ENCODE measurements around the gene LRRC63. TPM values are rescaled to one million over a fixed set of nuclear protein-coding genes. Genes with fewer than 3 reads are reported as not detected.
A peak's percentile ranks its signal among the peaks of the same experiment; 100 is the strongest.

LRRC63 gene
- total RNA-seq, 1 experiment from 2014 or later, result not detected

DNA sequence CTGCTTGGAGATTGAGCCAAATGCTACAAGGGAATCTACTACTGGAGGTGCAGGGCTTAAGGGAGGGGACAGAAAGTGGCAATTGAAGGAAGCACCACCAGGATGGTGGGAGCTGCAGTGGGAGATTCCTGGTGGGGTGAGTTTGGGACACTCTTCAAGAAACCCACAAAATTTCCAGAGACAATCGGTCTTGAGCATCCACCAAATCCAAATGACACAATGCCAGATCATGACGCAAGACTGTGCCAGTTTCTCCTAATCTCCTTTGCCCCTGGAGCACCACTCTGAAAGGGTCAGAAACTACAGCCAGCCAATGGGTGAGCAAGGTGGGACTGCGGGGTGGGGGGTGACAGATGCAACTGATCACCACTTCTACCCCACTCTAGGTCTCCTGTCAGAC, 78.7 kb downstream of the LRRC63 start:
- H3K9me3 ChIP-seq (replicated peaks), result no peaks in the 10 kb centered on the region

DNA sequence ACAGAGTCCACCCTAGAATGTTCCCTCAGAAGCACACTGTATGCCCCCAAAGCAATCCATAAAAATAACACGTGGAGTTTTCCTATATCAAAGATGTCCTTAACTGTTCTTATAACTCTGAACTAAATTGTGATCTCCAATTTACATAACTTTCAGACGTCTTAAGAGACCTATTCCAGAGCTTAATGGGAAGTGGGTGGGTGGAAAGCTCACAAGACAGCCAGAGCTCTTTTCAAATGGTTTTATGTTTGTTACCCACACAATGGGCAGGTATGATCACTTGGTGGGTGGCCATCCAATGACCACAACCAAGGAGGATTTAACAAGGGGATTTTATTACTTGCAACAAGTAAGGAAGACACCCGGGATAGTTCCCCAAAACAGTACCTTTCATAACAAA, 81.7 kb downstream of the LRRC63 start:
- H3K27ac ChIP-seq, result no peak overlapping the region
- DNase-seq (ENCODE audit: low read depth in 1 of 2, low spot score in 2 of 2), result no peak
- no peaks in the 10 kb centered on the region for H3K36me3 ChIP-seq
- H3K4me3 ChIP-seq, result no peak overlapping the region
- no peaks in the 10 kb centered on the region for H3K27me3 ChIP-seq (replicated peaks)
- peaks cover 13% of the 10 kb centered on the region for H3K4me1 ChIP-seq (replicated peaks)
- H3K9me3 ChIP-seq (replicated peaks), result no peaks in the 10 kb centered on the region

More for the DNA sequence above, 78.7 kb downstream of the LRRC63 start:
- no peaks in the 10 kb centered on the region for H3K36me3 ChIP-seq
- DNase-seq (ENCODE audit: low read depth in 1 of 2, low spot score in 2 of 2), result no peak
- no peaks in the 10 kb centered on the region for H3K27me3 ChIP-seq (replicated peaks)
- H3K4me3 ChIP-seq, result no peak overlapping the region
- no peak overlapping the region for H3K27ac ChIP-seq
- H3K4me1 ChIP-seq (replicated peaks), result no peaks in the 10 kb centered on the region

DNA sequence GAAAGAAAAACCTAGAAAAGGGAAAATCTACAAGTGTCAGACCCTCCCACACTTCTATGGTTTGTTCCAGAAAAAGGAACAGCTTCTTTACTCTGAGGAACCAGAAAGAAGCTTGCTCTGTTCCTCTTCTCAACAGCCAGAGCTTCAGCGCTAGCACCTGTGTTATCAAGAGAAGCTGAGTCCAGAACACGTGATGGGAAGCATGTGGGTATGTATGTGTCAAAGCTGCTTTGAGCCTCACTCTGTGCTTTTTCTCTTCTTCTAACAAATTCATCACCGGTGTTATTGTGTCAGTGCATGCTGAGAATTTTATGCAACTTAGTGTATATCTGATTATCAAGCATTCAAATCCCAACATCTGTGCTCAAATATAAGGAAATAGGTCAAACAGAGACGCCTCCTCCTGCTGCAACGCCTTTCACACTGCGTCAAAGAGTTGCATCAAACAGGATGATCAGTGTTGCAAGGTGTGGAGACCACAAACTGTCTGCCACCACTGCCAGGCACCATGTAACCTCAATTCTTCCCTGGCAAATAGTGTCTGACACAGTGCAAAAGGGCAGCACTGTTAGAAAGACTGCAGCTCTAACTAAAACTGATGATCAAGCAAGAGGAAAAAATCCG, 83.9 kb downstream of the LRRC63 start:
- Histone ChIP-seq H3K36me3 (no peaks in the 10 kb centered on the region), H3K27me3 (replicated peaks) (no peaks in the 10 kb centered on the region), H3K27ac (no peak overlapping the region), H3K9me3 (replicated peaks) (no peaks in the 10 kb centered on the region), H3K4me1 (replicated peaks) (peaks cover 13% of the 10 kb centered on the region), H3K4me3 (no peak overlapping the region)
- DNase-seq (ENCODE audit: low read depth in 1 of 2, low spot score in 2 of 2), result no peak

DNA sequence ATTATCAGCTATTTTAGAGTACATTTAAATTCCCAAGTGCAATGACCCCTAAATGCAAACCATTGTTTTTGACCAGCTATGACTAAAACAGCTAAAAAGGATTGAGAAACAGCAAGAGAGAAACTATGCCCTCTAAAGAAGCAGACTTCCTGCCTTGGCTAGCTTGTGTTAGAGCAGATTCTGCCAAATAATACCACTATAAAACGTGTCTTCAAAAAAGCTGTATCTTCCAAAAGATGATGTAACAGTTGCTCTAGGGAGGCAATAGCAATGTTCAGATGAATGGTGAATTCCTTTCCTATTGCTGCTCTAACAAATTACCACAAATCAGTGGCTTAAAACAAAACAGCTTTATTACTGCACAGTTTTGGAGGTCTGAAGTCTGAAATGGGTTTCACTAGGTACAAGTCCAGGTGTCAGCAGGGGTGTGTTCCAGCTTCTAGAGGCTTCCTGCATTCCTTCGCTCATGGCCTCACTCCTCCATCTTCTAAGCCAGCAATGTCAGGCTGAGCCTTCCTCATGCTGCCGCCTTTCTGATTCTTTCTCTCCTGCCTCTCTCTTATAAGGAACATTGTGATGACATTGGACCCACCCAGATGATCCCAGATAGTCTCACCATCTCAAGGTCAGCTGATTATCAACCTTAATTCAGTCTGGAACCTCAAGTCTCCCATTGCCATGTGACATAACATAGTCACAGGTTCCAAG, 84.5 kb downstream of the LRRC63 start:
- DNase-seq (ENCODE audit: low read depth in 1 of 2, low spot score in 2 of 2), result peak in 1 of 2 experiments; percentile 12
- Histone ChIP-seq H3K36me3 (no peaks in the 10 kb centered on the region), H3K4me1 (replicated peaks) (peaks cover 13% of the 10 kb centered on the region), H3K4me3 (no peak overlapping the region), H3K9me3 (replicated peaks) (no peaks in the 10 kb centered on the region), H3K27ac (no peak overlapping the region), H3K27me3 (replicated peaks) (no peaks in the 10 kb centered on the region)

DNA sequence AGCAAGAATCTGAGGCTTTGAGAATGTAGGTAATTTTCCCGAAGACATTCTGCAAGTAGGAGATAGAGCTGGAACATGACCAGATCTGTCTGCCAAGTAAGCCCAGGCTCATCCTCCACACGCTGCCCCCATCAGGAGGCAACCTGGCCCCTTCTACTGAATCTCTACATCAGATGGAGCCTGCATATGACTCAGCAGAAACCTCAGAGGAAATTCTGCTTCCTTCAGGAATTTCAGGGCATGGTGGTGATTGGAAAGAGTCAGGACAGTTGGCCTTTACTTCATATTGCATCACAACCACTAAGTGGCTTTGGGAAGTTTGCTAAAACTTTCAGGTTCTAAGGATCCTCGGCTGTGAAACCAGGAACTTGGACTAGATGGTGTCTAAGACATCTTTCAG, 85.2 kb downstream of the LRRC63 start:
- no peak overlapping the region for H3K27ac ChIP-seq
- H3K27me3 ChIP-seq (replicated peaks), result no peaks in the 10 kb centered on the region
- H3K4me3 ChIP-seq, result no peak overlapping the region
- H3K36me3 ChIP-seq, result no peaks in the 10 kb centered on the region
- H3K4me1 ChIP-seq (replicated peaks), result peaks cover 13% of the 10 kb centered on the region
- H3K9me3 ChIP-seq (replicated peaks), result no peaks in the 10 kb centered on the region
- no peak for DNase-seq (ENCODE audit: low read depth in 1 of 2, low spot score in 2 of 2)

DNA sequence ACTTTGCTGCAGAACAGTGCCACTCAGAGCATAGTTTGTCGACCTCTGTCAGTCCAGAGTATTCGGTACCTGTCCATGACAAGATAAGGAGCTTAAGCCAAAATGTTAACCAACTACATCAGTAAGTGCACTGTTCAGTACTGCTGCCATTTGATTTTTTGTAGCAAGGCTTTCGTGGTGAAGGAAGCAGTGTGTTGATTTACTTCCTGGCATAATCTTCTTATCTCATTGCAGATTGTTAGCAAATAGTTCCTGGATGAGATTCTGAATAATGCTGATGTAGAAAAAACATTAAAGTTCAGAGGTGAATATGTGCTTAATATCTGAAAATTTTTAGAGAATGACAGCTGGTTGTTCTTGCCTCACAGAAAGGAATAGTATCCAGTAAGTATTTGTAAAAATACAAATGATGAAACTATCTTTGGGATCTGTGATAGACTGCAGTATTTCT, 85.7 kb downstream of the LRRC63 start:
- DNase-seq (ENCODE audit: low read depth in 1 of 2, low spot score in 2 of 2), result no peak
- H3K4me3 ChIP-seq, result no peak overlapping the region

DNA sequence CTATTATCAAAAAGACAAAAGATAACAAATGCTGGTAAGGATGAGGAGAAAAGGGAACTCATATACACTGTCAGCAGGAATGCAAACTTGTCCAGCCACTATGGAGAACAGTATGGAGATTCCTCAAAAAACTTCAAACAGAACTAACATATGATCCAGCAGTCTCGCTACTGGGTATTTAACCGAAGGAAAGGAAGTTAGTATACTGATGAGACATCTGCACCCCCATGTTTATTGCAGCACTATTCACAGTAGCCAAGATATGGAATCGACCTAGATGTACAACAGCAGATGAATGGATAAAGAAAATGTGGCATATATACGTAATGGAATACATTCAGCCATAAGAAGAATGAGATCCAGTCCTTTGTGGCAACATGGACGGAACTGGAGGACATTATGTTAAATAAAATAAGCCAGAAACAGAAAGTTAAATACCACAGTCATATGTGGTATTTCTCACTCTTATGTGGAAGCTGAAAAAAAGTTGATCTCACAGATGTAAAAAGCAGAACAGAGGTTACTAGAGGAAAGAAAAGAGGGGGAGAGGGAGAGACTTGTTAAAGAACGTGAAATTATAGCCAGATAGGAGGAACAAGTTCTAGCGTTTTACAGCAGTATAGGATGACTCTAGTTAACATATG, 92.1 kb downstream of the LRRC63 start:
- H3K27ac ChIP-seq, result no peak overlapping the region
- no peaks in the 10 kb centered on the region for H3K4me1 ChIP-seq (replicated peaks)
- H3K9me3 ChIP-seq (replicated peaks), result no peaks in the 10 kb centered on the region
- no peaks in the 10 kb centered on the region for H3K27me3 ChIP-seq (replicated peaks)
- H3K4me3 ChIP-seq, result no peak overlapping the region
- DNase-seq (ENCODE audit: low read depth in 1 of 2, low spot score in 2 of 2), result no peak
- no peaks in the 10 kb centered on the region for H3K36me3 ChIP-seq

More for the DNA sequence above, 85.7 kb downstream of the LRRC63 start:
- Histone ChIP-seq H3K27ac (no peak overlapping the region), H3K27me3 (replicated peaks) (no peaks in the 10 kb centered on the region), H3K36me3 (no peaks in the 10 kb centered on the region), H3K4me1 (replicated peaks) (peaks cover 13% of the 10 kb centered on the region), H3K9me3 (replicated peaks) (no peaks in the 10 kb centered on the region)

DNA sequence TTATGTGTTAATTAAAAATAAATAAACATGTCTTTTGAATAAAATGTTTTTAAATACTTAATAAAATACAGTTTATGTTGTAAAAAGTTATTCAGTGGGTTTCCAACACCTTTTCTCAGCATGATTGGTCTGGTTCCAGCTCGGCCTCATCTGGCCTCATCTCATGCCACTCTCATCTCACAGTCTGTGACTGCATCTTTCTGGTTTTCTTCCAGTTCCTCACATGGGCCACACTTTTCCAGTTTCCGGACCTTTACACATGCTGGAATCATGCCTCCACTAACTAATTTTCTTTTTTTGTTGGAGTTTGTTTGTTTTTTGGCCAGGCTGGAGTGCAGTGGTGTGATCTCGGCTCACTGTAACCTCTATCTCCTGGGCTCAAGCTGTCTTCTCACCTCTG, 92.8 kb downstream of the LRRC63 start:
- no peaks in the 10 kb centered on the region for H3K36me3 ChIP-seq
- H3K27me3 ChIP-seq (replicated peaks), result no peaks in the 10 kb centered on the region
- H3K4me3 ChIP-seq, result no peak overlapping the region
- no peaks in the 10 kb centered on the region for H3K4me1 ChIP-seq (replicated peaks)
- no peaks in the 10 kb centered on the region for H3K9me3 ChIP-seq (replicated peaks)
- H3K27ac ChIP-seq, result no peak overlapping the region
- DNase-seq (ENCODE audit: low read depth in 1 of 2, low spot score in 2 of 2), result no peak

DNA sequence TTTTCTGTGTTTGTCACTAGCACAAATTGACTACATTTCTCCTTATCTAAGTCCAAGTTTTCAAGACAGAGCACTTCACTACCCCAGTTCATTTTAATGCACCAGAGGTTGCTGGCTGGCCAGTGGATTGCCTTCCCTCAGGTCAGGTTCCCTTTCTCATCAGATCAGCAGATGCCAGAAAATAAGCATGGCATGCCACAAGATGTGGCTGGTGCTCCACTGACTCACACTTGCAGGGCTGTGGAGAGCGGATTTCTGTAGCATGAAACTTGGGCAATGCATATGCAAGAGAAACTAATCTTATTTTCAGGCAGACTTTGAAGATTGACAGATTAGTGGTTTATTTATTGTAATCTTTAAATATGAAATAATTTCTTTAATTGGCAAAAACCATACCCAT, 95.8 kb downstream of the LRRC63 start:
- no peaks in the 10 kb centered on the region for H3K4me1 ChIP-seq (replicated peaks)
- no peaks in the 10 kb centered on the region for H3K27me3 ChIP-seq (replicated peaks)
- H3K27ac ChIP-seq, result no peak overlapping the region
- no peaks in the 10 kb centered on the region for H3K9me3 ChIP-seq (replicated peaks)
- no peaks in the 10 kb centered on the region for H3K36me3 ChIP-seq
- no peak for DNase-seq (ENCODE audit: low read depth in 1 of 2, low spot score in 2 of 2)
- H3K4me3 ChIP-seq, result no peak overlapping the region

DNA sequence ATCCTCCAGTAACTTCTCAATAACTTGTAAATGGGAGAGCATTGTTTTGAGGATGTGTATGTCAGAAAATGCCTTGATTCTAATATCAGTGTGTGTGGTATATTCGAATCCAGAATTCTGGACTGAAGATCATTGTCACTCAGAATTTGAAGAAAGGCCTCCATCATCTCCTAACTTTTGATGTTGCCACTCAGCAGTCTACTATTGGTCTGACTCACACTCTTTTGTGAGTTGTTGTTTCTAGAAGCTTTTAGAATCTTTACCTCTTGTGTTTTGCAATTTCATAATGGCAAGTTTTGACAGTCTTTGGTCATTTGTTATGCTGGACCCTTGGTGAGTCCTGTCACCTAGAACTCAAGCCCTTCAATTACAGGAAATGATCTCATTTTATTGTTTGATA, 98.3 kb downstream of the LRRC63 start:
- H3K27me3 ChIP-seq (replicated peaks), result no peaks in the 10 kb centered on the region
- no peaks in the 10 kb centered on the region for H3K4me1 ChIP-seq (replicated peaks)
- no peak overlapping the region for H3K4me3 ChIP-seq
- no peaks in the 10 kb centered on the region for H3K36me3 ChIP-seq
- no peak overlapping the region for H3K27ac ChIP-seq
- DNase-seq (ENCODE audit: low read depth in 1 of 2, low spot score in 2 of 2), result no peak
- no peaks in the 10 kb centered on the region for H3K9me3 ChIP-seq (replicated peaks)

DNA sequence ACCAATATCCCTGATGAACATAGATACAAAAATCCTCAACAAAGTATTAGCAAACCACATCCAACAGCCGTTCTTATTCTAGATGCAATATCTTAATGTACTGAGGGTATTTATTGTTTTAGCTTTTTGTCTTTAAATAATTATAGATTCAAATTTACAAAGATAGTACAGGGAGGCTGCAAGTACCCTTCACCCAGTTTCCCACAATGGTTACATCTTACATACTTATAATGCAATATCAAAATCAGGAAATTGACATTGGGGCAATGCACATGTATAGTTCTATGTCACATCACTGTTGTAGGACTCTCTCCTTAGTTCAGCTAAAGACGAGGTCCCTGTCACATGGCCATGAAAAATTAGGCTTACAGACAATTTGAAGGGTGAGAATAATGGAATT, 99.5 kb downstream of the LRRC63 start:
- DNase-seq (ENCODE audit: low read depth in 1 of 2, low spot score in 2 of 2), result no peak
- H3K27ac ChIP-seq, result no peak overlapping the region
- H3K4me1 ChIP-seq (replicated peaks), result no peaks in the 10 kb centered on the region
- no peaks in the 10 kb centered on the region for H3K36me3 ChIP-seq
- H3K9me3 ChIP-seq (replicated peaks), result no peaks in the 10 kb centered on the region
- no peaks in the 10 kb centered on the region for H3K27me3 ChIP-seq (replicated peaks)
- H3K4me3 ChIP-seq, result no peak overlapping the region

DNA sequence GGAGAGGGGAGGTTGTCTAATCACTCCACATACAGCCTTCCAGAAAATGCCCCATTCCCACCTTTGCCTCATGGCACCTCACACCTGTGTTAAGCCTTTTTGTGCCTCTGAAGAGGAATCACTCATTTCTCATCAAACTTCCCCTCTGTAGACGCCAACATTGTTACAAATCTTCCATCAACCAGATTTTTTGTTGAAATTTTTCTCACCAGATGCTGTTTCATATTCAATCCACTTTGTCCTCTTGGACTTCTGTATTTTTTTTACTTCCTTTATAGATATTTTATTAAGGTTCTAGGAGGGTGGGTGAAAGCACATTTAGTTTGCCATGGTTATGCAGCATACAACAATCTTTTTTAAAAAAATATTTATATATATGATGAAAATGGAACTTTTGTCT, 101.3 kb downstream of the LRRC63 start:
- Histone ChIP-seq H3K27me3 (replicated peaks) (no peaks in the 10 kb centered on the region), H3K36me3 (no peaks in the 10 kb centered on the region), H3K4me3 (no peak overlapping the region), H3K27ac (no peak overlapping the region), H3K9me3 (replicated peaks) (no peaks in the 10 kb centered on the region), H3K4me1 (replicated peaks) (no peaks in the 10 kb centered on the region)
- no peak for DNase-seq (ENCODE audit: low read depth in 1 of 2, low spot score in 2 of 2)

DNA sequence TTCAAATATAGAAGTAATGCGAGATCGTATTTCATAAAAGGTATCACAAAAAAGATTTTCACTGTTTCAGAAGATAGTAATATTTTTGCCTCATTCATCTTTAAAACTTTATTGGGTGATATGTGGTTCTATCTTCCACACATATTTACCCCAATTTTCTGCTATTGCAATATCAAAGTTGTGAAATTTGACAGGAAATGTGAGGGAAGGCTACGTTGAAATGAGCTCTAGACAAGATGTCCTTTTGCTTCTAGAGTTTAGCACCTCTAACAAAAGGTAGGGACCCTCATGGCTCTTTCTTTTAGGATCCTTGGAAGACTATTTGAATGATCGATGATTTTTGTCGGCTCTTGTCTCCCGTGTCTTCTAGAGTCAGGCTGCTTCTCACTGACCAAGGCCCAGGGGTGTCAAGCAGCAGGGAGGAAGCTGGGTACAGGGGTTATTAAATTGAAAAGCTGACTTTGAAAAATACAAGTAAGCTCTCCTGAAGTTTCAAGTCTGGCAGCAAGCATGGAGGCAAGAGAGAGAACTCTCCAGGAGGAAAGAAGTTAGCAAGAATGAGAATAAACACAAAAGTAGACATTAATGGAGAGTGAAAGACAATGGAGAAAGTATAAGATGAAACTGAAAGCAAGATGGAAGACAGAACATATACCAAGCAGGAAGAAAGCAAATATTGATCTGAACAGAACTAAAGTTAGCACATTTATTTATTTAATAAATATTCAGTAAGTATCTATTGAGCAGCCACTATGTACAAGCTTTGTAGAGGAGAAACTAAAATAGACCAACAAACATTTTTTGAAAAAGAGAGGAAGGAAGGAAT, 101.9 kb downstream of the LRRC63 start:
- no peak overlapping the region for H3K4me3 ChIP-seq
- no peaks in the 10 kb centered on the region for H3K9me3 ChIP-seq (replicated peaks)
- no peaks in the 10 kb centered on the region for H3K4me1 ChIP-seq (replicated peaks)
- H3K27ac ChIP-seq, result no peak overlapping the region
- no peaks in the 10 kb centered on the region for H3K36me3 ChIP-seq
- H3K27me3 ChIP-seq (replicated peaks), result no peaks in the 10 kb centered on the region
- no peak for DNase-seq (ENCODE audit: low read depth in 1 of 2, low spot score in 2 of 2)

DNA sequence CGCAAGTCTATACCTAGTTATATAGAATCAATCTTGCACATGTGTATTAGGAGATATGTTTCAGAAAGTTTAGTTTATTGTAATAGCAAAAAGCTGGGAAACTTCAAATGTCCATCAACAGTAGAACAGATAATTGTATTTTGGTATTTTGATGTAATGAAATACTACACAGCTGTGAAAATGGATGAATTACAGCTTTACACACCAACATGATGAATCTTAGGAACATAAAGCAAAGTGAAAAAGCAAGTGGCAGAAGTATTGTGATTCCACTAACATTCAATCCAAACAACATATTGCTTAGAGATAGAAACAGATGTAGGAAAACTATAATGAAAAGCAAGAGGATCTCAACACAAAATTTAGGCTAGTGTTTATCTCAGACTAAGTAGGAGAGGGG, 102.9 kb downstream of the LRRC63 start:
- H3K9me3 ChIP-seq (replicated peaks), result no peaks in the 10 kb centered on the region
- no peaks in the 10 kb centered on the region for H3K4me1 ChIP-seq (replicated peaks)
- H3K27ac ChIP-seq, result no peak overlapping the region
- no peaks in the 10 kb centered on the region for H3K36me3 ChIP-seq
- H3K27me3 ChIP-seq (replicated peaks), result no peaks in the 10 kb centered on the region
- DNase-seq (ENCODE audit: low read depth in 1 of 2, low spot score in 2 of 2), result no peak
- H3K4me3 ChIP-seq, result no peak overlapping the region
